Activated T-helper 9 cell treated with anti-CD3 and anti-CD28 coated beads, Interleukin-2, amount 50 U/mL, for 16 hours (primary cell): ENCODE results near the gene ALKBH5.

Source experiments
- DNase-seq: peaks from one replicate; pipeline ENCODE4 v3.0.0-alpha.2; 2020; ENCODE audit warnings: low read depth

Gene ALKBH5

DNA sequence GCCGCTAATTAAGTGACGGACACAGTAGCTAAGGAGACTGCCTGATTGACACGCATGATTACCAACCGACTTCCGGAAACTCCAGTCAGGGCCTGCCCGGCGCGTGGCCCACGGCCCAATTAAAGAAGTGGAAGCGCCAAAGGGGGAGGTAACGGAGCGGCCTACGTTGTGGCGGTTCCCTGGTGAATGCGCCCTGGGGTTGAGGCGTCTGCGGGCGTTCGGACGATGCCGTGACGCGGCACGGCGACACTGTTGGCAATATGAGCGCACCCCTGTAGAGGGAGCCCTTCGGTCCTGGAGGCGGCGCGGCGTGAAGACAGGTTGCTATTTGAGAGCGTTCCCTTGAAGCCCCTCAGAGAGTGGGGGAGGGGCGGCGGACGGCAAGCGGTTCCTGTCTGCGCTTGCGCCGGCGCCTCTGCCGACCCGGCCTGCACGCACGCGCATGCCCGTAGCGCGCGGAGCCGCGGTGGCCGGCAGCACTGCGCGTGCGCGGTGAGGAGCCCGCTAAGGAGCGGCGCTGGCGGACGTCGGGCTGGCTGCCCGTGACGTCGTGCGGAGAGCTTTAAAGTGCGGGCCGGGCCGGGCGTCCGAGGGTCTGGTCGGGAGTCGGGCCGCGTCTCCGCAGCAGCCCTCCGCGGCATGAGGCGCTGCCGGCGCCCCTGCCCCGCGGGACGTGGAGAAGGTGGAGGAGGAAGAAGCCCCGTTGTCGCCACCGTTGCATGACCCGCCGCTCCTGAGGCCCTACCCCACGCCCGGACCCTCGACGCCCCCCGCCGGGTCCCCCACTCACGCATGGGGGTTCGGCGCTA, at the start of gene ALKBH5:
Gene ALKBH5, plus strand, starts transcription at position 495 of the 809 bp plus-strand sequence. CDS start 416 bp downstream, outside the sequence.
- DNase-seq: peak; percentile 93

DNA sequence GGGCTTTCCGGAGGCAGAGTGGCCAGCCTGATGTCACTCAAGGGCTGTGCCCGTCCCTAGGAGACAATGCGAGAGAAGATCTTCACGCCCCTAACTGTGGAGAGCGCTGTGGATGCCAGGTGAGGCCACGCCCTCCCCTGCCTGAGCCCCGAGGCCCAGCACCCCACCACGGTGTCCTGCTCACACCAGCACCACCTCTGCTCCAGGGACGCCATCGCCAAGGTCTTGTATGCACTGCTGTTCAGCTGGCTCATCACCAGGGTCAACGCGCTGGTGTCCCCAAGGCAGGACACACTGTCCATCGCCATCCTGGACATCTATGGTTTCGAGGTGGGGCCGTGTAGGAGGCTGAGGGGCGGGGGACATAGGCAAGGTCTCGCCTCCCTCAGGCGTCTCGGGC, 47.3 kb upstream of the ALKBH5 start:
- no peak for DNase-seq

DNA sequence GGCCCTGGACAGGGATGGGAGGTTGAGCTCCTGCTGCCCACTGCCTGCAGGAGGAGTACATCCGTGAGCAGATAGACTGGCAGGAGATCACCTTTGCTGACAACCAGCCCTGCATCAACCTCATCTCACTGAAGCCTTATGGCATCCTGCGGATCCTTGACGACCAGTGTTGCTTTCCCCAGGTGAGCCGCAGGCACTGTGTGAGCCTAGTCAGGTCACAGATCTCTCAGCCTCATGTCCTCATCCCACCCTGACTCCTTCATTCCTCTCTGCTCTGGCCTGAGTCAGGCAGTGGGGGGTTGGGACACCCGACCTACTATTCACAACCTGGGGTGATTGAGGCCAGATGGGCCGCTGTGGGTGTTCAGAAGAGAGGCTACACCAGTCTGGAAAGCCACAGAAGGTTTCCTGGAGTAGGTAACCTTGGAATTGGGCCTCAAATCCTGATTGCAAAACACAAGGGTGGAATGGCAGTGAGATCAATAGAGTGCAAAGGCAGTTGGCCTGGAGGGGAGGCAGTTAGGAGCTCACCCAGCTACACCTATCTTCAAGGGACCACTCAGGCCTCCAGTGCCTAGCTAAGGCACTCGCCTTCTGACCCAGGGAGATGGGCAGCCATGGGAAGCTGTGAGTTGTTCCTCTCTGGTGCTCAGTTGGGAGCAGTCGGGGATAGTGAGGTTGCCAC, 45.4 kb upstream of the ALKBH5 start:
- DNase-seq: no peak

GRCh38 chr17:18139092-18139491, 44.5 kb upstream of the ALKBH5 start:
- no peak for DNase-seq

GRCh38 chr17:18139498-18139897, 44.1 kb upstream of the ALKBH5 start:
- no peak for DNase-seq

GRCh38 chr17:18139949-18140348, 43.7 kb upstream of the ALKBH5 start:
- no peak for DNase-seq

GRCh38 chr17:18140648-18141047, 43.0 kb upstream of the ALKBH5 start:
- no peak for DNase-seq

DNA sequence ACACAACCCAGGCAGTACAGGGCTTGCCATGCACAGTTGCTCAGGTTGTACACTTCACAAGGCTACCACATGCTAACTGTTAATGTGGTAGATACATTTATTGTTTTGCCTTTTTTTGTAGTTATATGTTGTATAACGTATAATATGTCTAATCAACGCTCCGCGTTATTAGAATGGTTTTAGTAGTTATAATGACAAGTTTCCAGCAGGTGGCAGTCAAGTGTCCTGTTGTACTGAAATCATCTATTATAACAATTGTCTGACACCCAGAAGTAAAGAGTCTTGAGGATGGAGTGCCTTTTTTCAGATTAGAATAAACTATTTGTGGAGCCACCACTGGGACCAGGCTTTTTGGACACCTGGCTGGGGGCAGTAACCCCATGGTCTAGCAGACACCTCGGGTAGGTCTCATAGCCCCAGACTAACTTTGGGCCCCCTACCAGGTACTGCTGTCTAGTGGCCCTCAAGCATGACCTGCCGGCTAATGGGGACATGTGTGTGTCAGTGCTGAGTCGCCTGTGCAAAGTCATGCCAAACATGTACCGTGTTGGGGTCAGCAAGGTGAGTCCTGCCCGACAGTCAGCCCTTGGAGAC, 42.3 kb upstream of the ALKBH5 start:
- no peak for DNase-seq

DNA sequence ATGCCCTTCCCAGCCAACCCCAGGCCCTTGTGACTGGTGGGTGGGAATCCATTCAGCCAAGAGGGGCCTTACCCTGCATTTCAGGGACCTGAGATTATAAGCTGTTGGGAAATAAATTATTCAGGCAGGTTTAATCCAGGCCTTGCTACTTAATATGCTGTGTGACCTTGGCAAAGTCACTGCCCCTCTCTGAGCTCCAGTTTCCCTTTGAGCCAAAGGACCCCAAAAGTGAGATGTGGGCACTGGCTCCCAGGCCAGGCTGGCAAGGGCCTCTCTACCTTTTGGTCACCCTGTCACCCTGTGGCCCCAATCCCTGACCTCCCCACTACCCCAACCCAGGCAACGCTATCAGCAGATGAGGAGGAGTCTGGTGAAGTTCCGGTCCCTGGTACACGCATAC, 41.2 kb upstream of the ALKBH5 start:
- DNase-seq: no peak

- DNase-seq: no peak
These were observed 40.3 kb upstream of the ALKBH5 start for GRCh38 chr17:18143044-18143936.

GRCh38 chr17:18144261-18144660, 39.4 kb upstream of the ALKBH5 start:
- DNase-seq: no peak

DNA sequence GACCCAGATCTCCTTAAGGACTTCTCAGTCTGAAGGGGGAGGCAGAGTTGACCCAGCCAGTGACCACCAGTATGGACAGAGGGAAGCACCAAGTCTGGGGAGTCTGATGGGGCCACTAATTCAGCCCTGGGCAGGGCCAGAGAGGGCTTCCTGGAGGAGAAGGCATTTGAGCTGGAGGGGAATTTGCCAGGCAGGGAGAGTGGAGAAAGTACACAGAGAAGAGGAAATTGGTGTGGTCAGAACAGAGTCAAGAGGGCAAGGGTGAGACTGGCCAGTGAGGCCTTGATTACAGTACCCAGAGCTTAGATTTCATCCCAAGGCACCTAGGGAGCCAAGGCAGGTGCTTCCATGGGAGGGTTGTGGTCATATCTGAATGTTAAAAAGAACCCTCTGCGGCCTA, 38.8 kb upstream of the ALKBH5 start:
- DNase-seq: no peak

DNA sequence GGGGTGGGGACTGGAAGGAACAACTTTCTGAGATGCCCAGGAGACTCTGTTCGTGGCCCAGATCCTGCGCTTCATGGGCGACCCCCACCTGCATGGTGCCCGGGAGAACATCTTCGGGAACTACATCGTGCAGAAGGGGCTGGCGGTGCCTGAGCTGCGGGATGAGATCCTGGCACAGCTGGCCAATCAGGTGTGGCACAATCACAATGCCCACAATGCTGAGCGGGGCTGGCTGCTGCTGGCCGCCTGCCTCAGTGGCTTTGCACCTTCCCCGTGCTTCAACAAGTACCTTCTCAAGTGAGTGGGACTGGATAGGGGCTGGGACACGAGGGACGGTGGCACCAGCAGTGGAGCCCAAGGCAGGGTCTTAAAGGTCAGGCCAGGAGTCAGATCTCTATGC, 37.8 kb upstream of the ALKBH5 start:
- no peak for DNase-seq

DNA sequence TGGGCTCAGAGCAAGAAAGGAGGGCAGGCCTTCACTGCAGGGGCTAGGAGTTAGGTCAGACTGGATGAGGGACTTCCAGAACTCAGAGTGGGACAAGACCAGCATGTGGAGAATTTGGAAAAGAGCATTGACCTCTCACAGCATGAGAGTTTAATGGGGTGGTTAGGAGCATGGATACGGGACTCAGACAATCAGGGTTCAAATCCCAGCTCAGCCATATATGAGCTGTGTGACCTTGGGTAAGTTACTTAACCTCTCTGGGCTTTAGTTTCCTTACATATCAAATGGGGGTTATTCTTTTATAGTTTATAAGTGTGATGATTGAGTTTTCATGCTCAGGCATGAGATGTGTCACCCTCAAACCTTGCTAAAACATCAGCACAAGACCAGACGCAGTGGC, 37.4 kb upstream of the ALKBH5 start:
- no peak for DNase-seq

- no peak for DNase-seq
These were observed 36.6 kb upstream of the ALKBH5 start for GRCh38 chr17:18146980-18147379.

DNA sequence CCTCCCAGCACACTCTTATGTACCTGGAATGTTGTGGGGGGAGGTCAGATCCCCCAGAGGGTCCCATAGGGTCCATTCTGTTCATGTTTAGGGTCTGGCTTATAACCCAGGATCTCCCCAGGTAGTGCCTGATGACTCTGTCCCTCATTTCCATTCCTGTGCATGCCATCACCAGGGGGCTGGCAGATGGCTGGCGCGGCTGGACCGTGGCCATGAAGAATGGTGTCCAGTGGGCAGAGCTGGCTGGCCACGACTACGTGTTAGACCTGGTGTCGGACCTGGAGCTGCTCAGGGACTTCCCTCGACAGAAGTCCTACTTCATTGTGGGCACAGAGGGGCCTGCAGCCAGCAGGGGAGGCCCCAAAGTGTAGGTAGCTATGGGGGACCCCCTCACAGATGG, 35.0 kb upstream of the ALKBH5 start:
- no peak for DNase-seq

GRCh38 chr17:18151290-18151689, 32.3 kb upstream of the ALKBH5 start:
- DNase-seq: no peak

- no peak for DNase-seq
These were observed 28.4 kb upstream of the ALKBH5 start for GRCh38 chr17:18155179-18155578.

DNA sequence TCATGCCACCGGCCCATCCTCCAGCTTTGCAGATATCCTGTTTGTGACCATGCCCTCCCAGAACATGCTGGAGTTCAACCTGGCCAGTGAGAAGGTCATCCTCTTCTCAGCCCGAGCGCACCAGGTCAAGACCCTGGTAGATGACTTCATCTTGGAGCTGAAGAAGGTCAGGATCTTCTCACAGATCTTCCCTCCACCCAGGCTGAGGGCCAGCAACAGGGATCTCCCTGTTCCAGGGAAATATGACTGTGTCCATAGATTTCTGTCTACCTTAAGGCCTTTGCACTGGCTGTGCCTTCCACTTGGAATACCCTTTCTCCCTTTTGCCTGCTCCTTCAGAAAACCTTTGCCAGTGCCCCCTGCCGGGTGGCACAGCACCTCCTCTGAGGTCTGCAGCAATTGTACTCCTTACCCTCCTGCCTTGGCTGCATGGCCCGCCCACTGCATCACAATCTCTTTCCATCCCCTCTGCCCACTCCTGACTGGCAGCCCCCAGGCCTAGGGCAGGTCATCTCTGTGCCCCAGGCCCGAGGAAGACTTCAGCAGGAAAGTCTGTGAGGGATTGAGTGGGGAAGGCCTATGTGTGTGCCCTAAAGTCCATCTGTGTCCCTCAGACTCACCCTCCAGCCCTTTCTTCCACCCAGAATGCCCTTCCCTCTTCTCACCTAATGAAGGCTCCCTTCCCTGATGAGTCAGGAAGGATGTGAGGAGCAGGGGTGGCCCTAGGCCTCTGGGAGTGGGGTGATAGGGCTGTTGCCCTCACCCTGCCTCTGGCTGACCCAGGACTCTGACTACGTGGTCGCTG, 27.3 kb upstream of the ALKBH5 start:
- DNase-seq: no peak

DNA sequence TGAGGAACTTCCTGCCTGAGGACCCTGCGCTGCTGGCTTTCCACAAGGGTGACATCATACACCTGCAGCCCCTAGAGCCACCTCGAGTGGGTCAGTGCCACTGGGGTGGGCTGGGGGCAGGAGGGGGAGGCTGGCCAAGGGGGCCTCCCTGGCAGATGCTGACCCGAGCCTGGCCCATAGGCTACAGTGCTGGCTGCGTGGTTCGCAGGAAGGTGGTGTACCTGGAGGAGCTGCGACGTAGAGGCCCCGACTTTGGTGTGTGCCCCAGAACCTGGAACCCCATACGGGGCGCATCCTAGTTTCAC, 26.7 kb upstream of the ALKBH5 start:
- no peak for DNase-seq

GRCh38 chr17:18157354-18157985, 26.2 kb upstream of the ALKBH5 start:
- DNase-seq: no peak
